Liver (tissue), 9 donors: ENCODE data around the gene PLA2G4E. TPM values are rescaled to one million over a fixed set of nuclear protein-coding genes. Genes with fewer than 3 reads are reported as not detected.

Experiments
- DNase-seq: peaks from one replicate; pipeline ENCODE4 v3.0.0-alpha.2; 2017; ENCODE audit warnings: low spot score
- H3K27ac ChIP-seq, 2 donors: one replicate each; pipeline ENCODE4 v1.7.0; 2013; ENCODE audit warnings: inconsistent platforms in 2 of 2, low read length in 2 of 2, control low read depth in 1 of 2, low read depth in 1 of 2, mild to moderate bottlenecking in 1 of 2
- H3K27me3 ChIP-seq, 4 donors: one replicate each; pipeline versions ENCODE4 v1.6.1 to v1.7.0; 2013; ENCODE audit warnings: low read length in 3 of 4, inconsistent platforms in 1 of 4, mild to moderate bottlenecking in 1 of 4, moderate library complexity in 1 of 4; ENCODE audit not compliant: control insufficient read depth in 4 of 4, insufficient read depth in 4 of 4
- H3K36me3 ChIP-seq, 4 donors: one replicate each; pipeline versions ENCODE4 v1.6.1 to v1.7.0; 2013; ENCODE audit warnings: low read length in 3 of 4, mild to moderate bottlenecking in 3 of 4, low read depth in 1 of 4, moderate library complexity in 1 of 4; ENCODE audit not compliant: control insufficient read depth in 4 of 4, insufficient read depth in 3 of 4
- H3K4me1 ChIP-seq, 4 donors: one replicate each; pipeline versions ENCODE4 v1.6.1 to v1.7.0; 2013; ENCODE audit warnings: low read length in 3 of 4, mild to moderate bottlenecking in 3 of 4, moderate library complexity in 1 of 4; ENCODE audit not compliant: control insufficient read depth in 4 of 4, insufficient read depth in 4 of 4
- H3K4me3 ChIP-seq, 3 donors: one replicate each; pipeline versions ENCODE4 v1.6.1 to v1.7.0; 2013; ENCODE audit warnings: low read length in 3 of 3, control low read depth in 1 of 3, low read depth in 1 of 3, mild to moderate bottlenecking in 1 of 3
- H3K9ac ChIP-seq, 2 donors: one replicate each; pipeline ENCODE4 v1.7.0; 2013; ENCODE audit warnings: low read length in 2 of 2, mild to moderate bottlenecking in 2 of 2, moderate library complexity in 2 of 2, control low read depth in 1 of 2, low read depth in 1 of 2
- H3K9me3 ChIP-seq, 4 donors: one replicate each; pipeline versions ENCODE4 v1.6.1 to v1.7.0; 2013; ENCODE audit warnings: low read length in 3 of 4; ENCODE audit not compliant: control insufficient read depth in 4 of 4
- EGR1 ChIP-seq, 2 donors: IDR thresholded peaks; 2 replicates each; pipeline ENCODE4 v1.6.1; 2016 to 2018; ENCODE audit warnings: antibody characterized with exemption in 2 of 2, low read depth in 2 of 2
- FOXA1 ChIP-seq: IDR thresholded peaks from 2 replicates; pipeline ENCODE4 v1.6.1; 2016; ENCODE audit warnings: antibody characterized with exemption
- FOXA2 ChIP-seq: IDR thresholded peaks from 2 replicates; pipeline ENCODE4 v1.6.1; 2016; ENCODE audit warnings: antibody characterized with exemption
- GABPA ChIP-seq, 2 donors: IDR thresholded peaks in 1 of 2; conservative IDR thresholded peaks in 1 of 2; 2 replicates each; pipeline ENCODE4 v1.6.1; 2016; ENCODE audit warnings: antibody characterized with exemption in 2 of 2, mild to moderate bottlenecking in 1 of 2, moderate library complexity in 1 of 2
- HNF4A ChIP-seq, 2 donors: conservative IDR thresholded peaks; 2 replicates each; pipeline ENCODE4 v1.6.1; 2016; ENCODE audit warnings: antibody characterized with exemption in 2 of 2, mild to moderate bottlenecking in 2 of 2
- JUND ChIP-seq, 2 donors: IDR thresholded peaks; 2 replicates each; pipeline ENCODE4 v1.6.1; 2016; ENCODE audit warnings: antibody characterized with exemption in 2 of 2
- MAX ChIP-seq: IDR thresholded peaks from 2 replicates; pipeline ENCODE4 v1.6.1; 2016; ENCODE audit warnings: antibody characterized with exemption
- NR2F2 ChIP-seq: IDR thresholded peaks from 2 replicates; pipeline ENCODE4 v1.6.1; 2016; ENCODE audit warnings: antibody characterized with exemption
- RXRA ChIP-seq, 2 donors: IDR thresholded peaks; 2 replicates each; pipeline ENCODE4 v1.6.1; 2017 to 2018; ENCODE audit warnings: antibody characterized with exemption in 2 of 2, mild to moderate bottlenecking in 1 of 2
- SP1 ChIP-seq: IDR thresholded peaks from 2 replicates; pipeline ENCODE4 v1.6.1; 2018; ENCODE audit warnings: antibody characterized with exemption, mild to moderate bottlenecking
- TAF1 ChIP-seq: conservative IDR thresholded peaks from 2 replicates; pipeline ENCODE4 v1.6.1; 2016; ENCODE audit warnings: antibody characterized with exemption, mild to moderate bottlenecking
- YY1 ChIP-seq: IDR thresholded peaks from 2 replicates; pipeline ENCODE4 v1.6.1; 2016; ENCODE audit warnings: antibody characterized with exemption, mild to moderate bottlenecking
- ZBTB33 ChIP-seq: IDR thresholded peaks from 2 replicates; pipeline ENCODE4 v1.6.1; 2016; ENCODE audit warnings: antibody characterized with exemption
- WGBS: extraction: QIAGEN DNeasy Blood & Tissue Kit; methylation state at CpG from one replicate; pipeline ENCODE4 v1.1.7; 2013; 5-methylcytosine and 5-hydroxymethylcytosine counted together
- polyA plus RNA-seq, 2 donors: library from polyadenylated mRNA; stranded (reverse) in 1 of 2; unstranded in 1 of 2; fragments of 200-250 nt in 1 of 2; fragments of >200 nt in 1 of 2; fragmentation: Nextera tagmentation in 1 of 2; extraction: Ambion mirVana in 1 of 2; gene quantifications; one replicate each; pipeline versions ENCODE4 v1.2.1 to v1.2.3, GENCODE V29; 2013 to 2015
- total RNA-seq, 2 donors: library from RNA; depleted of rRNA; stranded (reverse); fragments of >200 nt; gene quantifications; one replicate each; pipeline ENCODE4 v1.2.3, GENCODE V29; 2014
- TF ChIP-seq, protein P1 (sequence below): IDR thresholded peaks from 2 replicates; pipeline ENCODE4 v1.6.1; 2016; ENCODE audit warnings: antibody characterized with exemption, mild to moderate bottlenecking
- TF ChIP-seq, protein P2 (sequence below): fragments of 150-350 bp; IDR thresholded peaks from 2 replicates; pipeline ENCODE4 v1.5.1; 2017; ENCODE audit warnings: improper control_type of control experiment, low read depth, low read length; ENCODE audit not compliant: missing input control
- donor health status: healthy.
- donor health status: healthy.
- donor health status: healthy.
- donor health status: healthy.
- donor health status: healthy.

Gene PLA2G4E
- total and polyA plus RNA-seq, 4 donors = not detected

DNA sequence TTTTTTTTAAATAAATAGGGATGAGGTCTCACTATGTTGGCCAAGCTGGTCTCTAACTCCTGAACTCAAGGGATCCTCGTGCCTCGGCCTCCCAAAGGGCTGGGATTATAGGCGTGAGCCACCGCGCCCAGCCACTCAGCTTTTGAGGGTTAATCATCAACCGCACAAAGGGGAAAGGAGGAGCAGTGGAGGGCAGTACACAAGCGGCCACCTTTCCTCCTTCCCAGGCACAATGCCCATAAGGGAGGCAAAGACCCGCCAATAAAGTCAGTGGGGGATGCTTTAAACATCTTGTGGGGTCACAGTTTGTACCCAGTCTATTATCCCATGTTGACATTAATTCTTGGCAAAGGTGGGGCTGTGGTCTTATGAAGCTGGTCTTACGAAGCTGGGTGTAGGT lies 80.9 kb downstream of the PLA2G4E start:
- Histone ChIP-seq H3K9me3 (no peaks in the 10 kb centered on the region), H3K4me3 (no peak overlapping the region), H3K9ac (no peak overlapping the region), H3K36me3 (peaks cover 5 to 16% (median 8%) of the 10 kb centered on the region in 4 donors), H3K27me3 (no peaks in the 10 kb centered on the region), H3K4me1 (no peaks in the 10 kb centered on the region), H3K27ac (no peak overlapping the region)
- no peak for DNase-seq
- WGBS = 96% methylated on average over 9 of the region's 9 CpGs
- no peak for TF ChIP-seq EGR1 (IDR thresholded peaks at IDR 0.05; ENCODE audit: low read depth in 2 of 2)
- TF ChIP-seq YY1 = no peak
- no peak for TF ChIP-seq RXRA (IDR thresholded peaks at IDR 0.05)
- no peak for TF ChIP-seq SP1
- TF ChIP-seq, protein P1, sequence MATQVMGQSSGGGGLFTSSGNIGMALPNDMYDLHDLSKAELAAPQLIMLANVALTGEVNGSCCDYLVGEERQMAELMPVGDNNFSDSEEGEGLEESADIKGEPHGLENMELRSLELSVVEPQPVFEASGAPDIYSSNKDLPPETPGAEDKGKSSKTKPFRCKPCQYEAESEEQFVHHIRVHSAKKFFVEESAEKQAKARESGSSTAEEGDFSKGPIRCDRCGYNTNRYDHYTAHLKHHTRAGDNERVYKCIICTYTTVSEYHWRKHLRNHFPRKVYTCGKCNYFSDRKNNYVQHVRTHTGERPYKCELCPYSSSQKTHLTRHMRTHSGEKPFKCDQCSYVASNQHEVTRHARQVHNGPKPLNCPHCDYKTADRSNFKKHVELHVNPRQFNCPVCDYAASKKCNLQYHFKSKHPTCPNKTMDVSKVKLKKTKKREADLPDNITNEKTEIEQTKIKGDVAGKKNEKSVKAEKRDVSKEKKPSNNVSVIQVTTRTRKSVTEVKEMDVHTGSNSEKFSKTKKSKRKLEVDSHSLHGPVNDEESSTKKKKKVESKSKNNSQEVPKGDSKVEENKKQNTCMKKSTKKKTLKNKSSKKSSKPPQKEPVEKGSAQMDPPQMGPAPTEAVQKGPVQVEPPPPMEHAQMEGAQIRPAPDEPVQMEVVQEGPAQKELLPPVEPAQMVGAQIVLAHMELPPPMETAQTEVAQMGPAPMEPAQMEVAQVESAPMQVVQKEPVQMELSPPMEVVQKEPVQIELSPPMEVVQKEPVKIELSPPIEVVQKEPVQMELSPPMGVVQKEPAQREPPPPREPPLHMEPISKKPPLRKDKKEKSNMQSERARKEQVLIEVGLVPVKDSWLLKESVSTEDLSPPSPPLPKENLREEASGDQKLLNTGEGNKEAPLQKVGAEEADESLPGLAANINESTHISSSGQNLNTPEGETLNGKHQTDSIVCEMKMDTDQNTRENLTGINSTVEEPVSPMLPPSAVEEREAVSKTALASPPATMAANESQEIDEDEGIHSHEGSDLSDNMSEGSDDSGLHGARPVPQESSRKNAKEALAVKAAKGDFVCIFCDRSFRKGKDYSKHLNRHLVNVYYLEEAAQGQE = no peak
- no peak for TF ChIP-seq MAX
- TF ChIP-seq FOXA1 = no peak
- TF ChIP-seq NR2F2 = no peak
- no peak for TF ChIP-seq TAF1

DNA sequence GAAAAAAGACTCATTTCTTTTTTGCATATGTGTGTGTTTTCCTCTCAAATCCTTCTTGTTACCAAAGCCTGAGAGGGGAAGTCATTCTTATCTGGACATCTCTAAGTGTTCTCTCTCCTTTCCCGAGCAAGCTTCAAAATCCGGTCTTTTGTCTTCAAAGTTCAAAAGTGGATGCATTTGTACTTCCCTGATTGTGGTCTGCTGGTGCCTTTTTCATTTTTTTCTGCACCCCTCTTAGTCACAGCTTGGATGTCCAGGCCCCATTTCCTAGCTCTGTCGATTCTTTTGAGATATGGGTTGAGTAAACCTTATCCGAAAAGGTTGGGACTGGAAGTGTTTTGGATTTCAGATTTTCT lies 83.3 kb downstream of the PLA2G4E start:
- Histone ChIP-seq H3K4me3 (no peak overlapping the region), H3K9ac (no peak overlapping the region), H3K9me3 (no peaks in the 10 kb centered on the region), H3K27me3 (no peaks in the 10 kb centered on the region), H3K27ac (peak overlapping the region in 1 of 2 donors; percentile 53), H3K36me3 (peaks cover 5 to 14% (median 7%) of the 10 kb centered on the region in 4 donors), H3K4me1 (no peaks in the 10 kb centered on the region)
- DNase-seq = no peak
- TF ChIP-seq TAF1 = no peak
- TF ChIP-seq, protein P2, sequence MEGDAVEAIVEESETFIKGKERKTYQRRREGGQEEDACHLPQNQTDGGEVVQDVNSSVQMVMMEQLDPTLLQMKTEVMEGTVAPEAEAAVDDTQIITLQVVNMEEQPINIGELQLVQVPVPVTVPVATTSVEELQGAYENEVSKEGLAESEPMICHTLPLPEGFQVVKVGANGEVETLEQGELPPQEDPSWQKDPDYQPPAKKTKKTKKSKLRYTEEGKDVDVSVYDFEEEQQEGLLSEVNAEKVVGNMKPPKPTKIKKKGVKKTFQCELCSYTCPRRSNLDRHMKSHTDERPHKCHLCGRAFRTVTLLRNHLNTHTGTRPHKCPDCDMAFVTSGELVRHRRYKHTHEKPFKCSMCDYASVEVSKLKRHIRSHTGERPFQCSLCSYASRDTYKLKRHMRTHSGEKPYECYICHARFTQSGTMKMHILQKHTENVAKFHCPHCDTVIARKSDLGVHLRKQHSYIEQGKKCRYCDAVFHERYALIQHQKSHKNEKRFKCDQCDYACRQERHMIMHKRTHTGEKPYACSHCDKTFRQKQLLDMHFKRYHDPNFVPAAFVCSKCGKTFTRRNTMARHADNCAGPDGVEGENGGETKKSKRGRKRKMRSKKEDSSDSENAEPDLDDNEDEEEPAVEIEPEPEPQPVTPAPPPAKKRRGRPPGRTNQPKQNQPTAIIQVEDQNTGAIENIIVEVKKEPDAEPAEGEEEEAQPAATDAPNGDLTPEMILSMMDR = no peak
- TF ChIP-seq GABPA (IDR thresholded peaks at IDR 0.05 in 1 of 2, conservative IDR thresholded peaks at IDR 0.05 in 1 of 2) = no peak
- peak; percentile 56 for TF ChIP-seq NR2F2
- TF ChIP-seq SP1 = peak; percentile 6
- TF ChIP-seq MAX = no peak
- TF ChIP-seq HNF4A (conservative IDR thresholded peaks at IDR 0.05) = no peak
- TF ChIP-seq JUND (IDR thresholded peaks at IDR 0.05) = no peak
- TF ChIP-seq EGR1 (IDR thresholded peaks at IDR 0.05; ENCODE audit: low read depth in 2 of 2) = no peak
- TF ChIP-seq ZBTB33 = no peak
- no peak for TF ChIP-seq RXRA (IDR thresholded peaks at IDR 0.05)
- no peak for TF ChIP-seq YY1
- TF ChIP-seq FOXA2 = no peak
- WGBS = 78% methylated on average over 4 of the region's 4 CpGs
